ENCODE data around the gene RPL31.
A peak's percentile ranks its signal among the peaks of the same experiment; 100 is the strongest.

The RPL31 gene

GRCh38 chr2:100997509-100998234 is 4.4 kb upstream of the RPL31 start:
- H3K4me3 ChIP-seq (ENCODE audit: low read length), result peak overlapping the region; percentile 31
- H3K9me3 ChIP-seq (ENCODE audit: control insufficient read depth, low read length), result no peaks in the 10 kb centered on the region
- no peak overlapping the region for H3K9ac ChIP-seq (ENCODE audit: low read length)
- H3K36me3 ChIP-seq (ENCODE audit: control insufficient read depth, insufficient read depth, low read length, severe bottlenecking), result peaks cover 32% of the 10 kb centered on the region
- peaks cover 24% of the 10 kb centered on the region for H3K4me1 ChIP-seq (ENCODE audit: control insufficient read depth, insufficient read depth, low read length)
- H3K27me3 ChIP-seq (replicated peaks; ENCODE audit: control insufficient read depth, insufficient read depth, low read length), result no peaks in the 10 kb centered on the region
- no peak for DNase-seq (ENCODE audit: low read depth)

GRCh38 chr2:100998235-100998573 is 3.9 kb upstream of the RPL31 start:
- H3K4me3 ChIP-seq (ENCODE audit: low read length), result peak overlapping the region; percentile 31
- peak overlapping the region; percentile 13 for H3K9ac ChIP-seq (ENCODE audit: low read length)
- DNase-seq (ENCODE audit: low read depth), result no peak
- H3K36me3 ChIP-seq (ENCODE audit: control insufficient read depth, insufficient read depth, low read length, severe bottlenecking), result peaks cover 31% of the 10 kb centered on the region
- H3K4me1 ChIP-seq (ENCODE audit: control insufficient read depth, insufficient read depth, low read length), result peaks cover 24% of the 10 kb centered on the region
- H3K9me3 ChIP-seq (ENCODE audit: control insufficient read depth, low read length), result no peaks in the 10 kb centered on the region
- H3K27me3 ChIP-seq (replicated peaks; ENCODE audit: control insufficient read depth, insufficient read depth, low read length), result no peaks in the 10 kb centered on the region

GRCh38 chr2:100999995-101000394 is 2.1 kb upstream of the RPL31 start:
- Histone ChIP-seq H3K9ac (ENCODE audit: low read length) (no peak overlapping the region), H3K4me3 (ENCODE audit: low read length) (no peak overlapping the region), H3K27me3 (replicated peaks; ENCODE audit: control insufficient read depth, insufficient read depth, low read length) (no peaks in the 10 kb centered on the region), H3K4me1 (ENCODE audit: control insufficient read depth, insufficient read depth, low read length) (peaks cover 39% of the 10 kb centered on the region), H3K36me3 (ENCODE audit: control insufficient read depth, insufficient read depth, low read length, severe bottlenecking) (peaks cover 31% of the 10 kb centered on the region), H3K9me3 (ENCODE audit: control insufficient read depth, low read length) (no peaks in the 10 kb centered on the region)
- DNase-seq (ENCODE audit: low read depth), result no peak

GRCh38 chr2:101002562-101003277 is 631 bp downstream of the RPL31 start:
- H3K4me3 ChIP-seq (ENCODE audit: low read length), result peak overlapping the region; percentile 98
- H3K27me3 ChIP-seq (replicated peaks; ENCODE audit: control insufficient read depth, insufficient read depth, low read length), result no peaks in the 10 kb centered on the region
- H3K4me1 ChIP-seq (ENCODE audit: control insufficient read depth, insufficient read depth, low read length), result peaks cover 54% of the 10 kb centered on the region
- no peaks in the 10 kb centered on the region for H3K9me3 ChIP-seq (ENCODE audit: control insufficient read depth, low read length)
- peak overlapping the region; percentile 98 for H3K9ac ChIP-seq (ENCODE audit: low read length)
- peaks cover 45% of the 10 kb centered on the region for H3K36me3 ChIP-seq (ENCODE audit: control insufficient read depth, insufficient read depth, low read length, severe bottlenecking)
- DNase-seq (ENCODE audit: low read depth), result peak; percentile 61

- Histone ChIP-seq H3K4me3 (ENCODE audit: low read length) (peak overlapping the region; percentile 98), H3K4me1 (ENCODE audit: control insufficient read depth, insufficient read depth, low read length) (peaks cover 51% of the 10 kb centered on the region), H3K27me3 (replicated peaks; ENCODE audit: control insufficient read depth, insufficient read depth, low read length) (no peaks in the 10 kb centered on the region), H3K9ac (ENCODE audit: low read length) (peak overlapping the region; percentile 98), H3K36me3 (ENCODE audit: control insufficient read depth, insufficient read depth, low read length, severe bottlenecking) (peaks cover 51% of the 10 kb centered on the region), H3K9me3 (ENCODE audit: control insufficient read depth, low read length) (no peaks in the 10 kb centered on the region)
- peak; percentile 60 for DNase-seq (ENCODE audit: low read depth)
Measured at GRCh38 chr2:101003278-101003775, 1.2 kb downstream of the RPL31 start.

GRCh38 chr2:101004620-101005325 is 2.7 kb downstream of the RPL31 start:
- Histone ChIP-seq H3K9me3 (ENCODE audit: control insufficient read depth, low read length) (no peaks in the 10 kb centered on the region), H3K4me1 (ENCODE audit: control insufficient read depth, insufficient read depth, low read length) (peaks cover 43% of the 10 kb centered on the region), H3K9ac (ENCODE audit: low read length) (peak overlapping the region; percentile 98), H3K36me3 (ENCODE audit: control insufficient read depth, insufficient read depth, low read length, severe bottlenecking) (peaks cover 57% of the 10 kb centered on the region), H3K27me3 (replicated peaks; ENCODE audit: control insufficient read depth, insufficient read depth, low read length) (no peaks in the 10 kb centered on the region), H3K4me3 (ENCODE audit: low read length) (peak overlapping the region; percentile 98)
- DNase-seq (ENCODE audit: low read depth), result no peak

- Histone ChIP-seq H3K9ac (ENCODE audit: low read length) (peak overlapping the region; percentile 17), H3K4me1 (ENCODE audit: control insufficient read depth, insufficient read depth, low read length) (peaks cover 43% of the 10 kb centered on the region), H3K27me3 (replicated peaks; ENCODE audit: control insufficient read depth, insufficient read depth, low read length) (no peaks in the 10 kb centered on the region), H3K4me3 (ENCODE audit: low read length) (no peak overlapping the region), H3K36me3 (ENCODE audit: control insufficient read depth, insufficient read depth, low read length, severe bottlenecking) (peaks cover 64% of the 10 kb centered on the region), H3K9me3 (ENCODE audit: control insufficient read depth, low read length) (no peaks in the 10 kb centered on the region)
- no peak for DNase-seq (ENCODE audit: low read depth)
Measured at GRCh38 chr2:101006065-101006715, 4.1 kb downstream of the RPL31 start.

GRCh38 chr2:101007415-101008345 is 5.6 kb downstream of the RPL31 start:
- no peak overlapping the region for H3K4me3 ChIP-seq (ENCODE audit: low read length)
- H3K36me3 ChIP-seq (ENCODE audit: control insufficient read depth, insufficient read depth, low read length, severe bottlenecking), result peaks cover 70% of the 10 kb centered on the region
- DNase-seq (ENCODE audit: low read depth), result no peak
- H3K9me3 ChIP-seq (ENCODE audit: control insufficient read depth, low read length), result no peaks in the 10 kb centered on the region
- no peaks in the 10 kb centered on the region for H3K27me3 ChIP-seq (replicated peaks; ENCODE audit: control insufficient read depth, insufficient read depth, low read length)
- H3K4me1 ChIP-seq (ENCODE audit: control insufficient read depth, insufficient read depth, low read length), result peaks cover 37% of the 10 kb centered on the region
- peak overlapping the region; percentile 33 for H3K9ac ChIP-seq (ENCODE audit: low read length)

GRCh38 chr2:101011152-101011551 is 9.1 kb downstream of the RPL31 start:
- Histone ChIP-seq H3K9me3 (ENCODE audit: control insufficient read depth, low read length) (no peaks in the 10 kb centered on the region), H3K9ac (ENCODE audit: low read length) (no peak overlapping the region), H3K36me3 (ENCODE audit: control insufficient read depth, insufficient read depth, low read length, severe bottlenecking) (peaks cover 41% of the 10 kb centered on the region), H3K27me3 (replicated peaks; ENCODE audit: control insufficient read depth, insufficient read depth, low read length) (no peaks in the 10 kb centered on the region), H3K4me1 (ENCODE audit: control insufficient read depth, insufficient read depth, low read length) (peaks cover 16% of the 10 kb centered on the region), H3K4me3 (ENCODE audit: low read length) (no peak overlapping the region)
- DNase-seq (ENCODE audit: low read depth), result no peak

GRCh38 chr2:101012054-101012705 is 10.1 kb downstream of the RPL31 start:
- Histone ChIP-seq H3K36me3 (ENCODE audit: control insufficient read depth, insufficient read depth, low read length, severe bottlenecking) (peaks cover 31% of the 10 kb centered on the region), H3K27me3 (replicated peaks; ENCODE audit: control insufficient read depth, insufficient read depth, low read length) (no peaks in the 10 kb centered on the region), H3K9me3 (ENCODE audit: control insufficient read depth, low read length) (no peaks in the 10 kb centered on the region), H3K4me1 (ENCODE audit: control insufficient read depth, insufficient read depth, low read length) (peaks cover 7% of the 10 kb centered on the region), H3K9ac (ENCODE audit: low read length) (peak overlapping the region; percentile 4), H3K4me3 (ENCODE audit: low read length) (no peak overlapping the region)
- no peak for DNase-seq (ENCODE audit: low read depth)
